PC-3 (cell line): ENCODE measurements around the gene EPHA1. TPM values are rescaled to one million over a fixed set of nuclear protein-coding genes. Genes with fewer than 3 reads are reported as not detected.

ENCODE experiments used
- ATAC-seq: fragments of 200-7000 bp; cut with Tn5 transposase; 2 replicates; pipeline ENCODE4 v1.9.1; 2020; ENCODE audit warnings: mild to moderate bottlenecking, moderate library complexity
- BruUV-seq: library from RNA; stranded (reverse); fragments of 400-500 nt; replicated peaks from 2 replicates; lab custom pipeline; 2021; lab: Mats Ljungman, UMichigan
- CTCF ChIA-PET: fragments of 300-600 bp; sonication (Branson Sonifier 250); formaldehyde crosslinking; loops from one replicate; lab custom pipeline; 2022; ENCODE audit warnings: antibody characterized with exemption; lab: Charles Lee
- POLR2A ChIA-PET: fragments of 300-600 bp; sonication (Branson Sonifier 250); formaldehyde crosslinking; loops from one replicate; lab custom pipeline; 2022; ENCODE audit warnings: antibody characterized with exemption; ENCODE audit not compliant: unreplicated experiment; lab: Charles Lee
- DNase-seq: peaks from one replicate; pipeline ENCODE4 v3.0.0-alpha.2; 2015
- H2AFZ ChIP-seq: fragments of 300-600 bp; sonication (generic); 2 replicates; pipeline ENCODE4 v1.6.0; 2016; ENCODE audit warnings: antibody characterized with exemption, low read length
- H3F3A ChIP-seq: fragments of 300-600 bp; sonication (generic); one replicate; pipeline ENCODE4 v1.6.0; 2017; ENCODE audit warnings: antibody characterized with exemption, low read length, control low read depth, mild to moderate bottlenecking; ENCODE audit not compliant: unreplicated experiment
- H3K27ac ChIP-seq: fragments of 300-600 bp; sonication (generic); 2 replicates; pipeline ENCODE4 v1.5.1; 2016; ENCODE audit warnings: mild to moderate bottlenecking, low read length
- H3K27me3 ChIP-seq: fragments of 300-600 bp; sonication (generic); 2 replicates; pipeline ENCODE4 v1.6.1; 2016; ENCODE audit warnings: low read length, mixed read lengths
- H3K36me3 ChIP-seq: fragments of 300-600 bp; sonication (generic); 2 replicates; pipeline ENCODE4 v1.6.1; 2016; ENCODE audit warnings: low read depth, mixed run types, low read length, mixed read lengths
- H3K4me1 ChIP-seq: fragments of 300-600 bp; sonication (generic); 2 replicates; pipeline ENCODE4 v1.5.1; 2016; ENCODE audit warnings: low read length; ENCODE audit not compliant: insufficient read depth
- H3K4me2 ChIP-seq: fragments of 300-600 bp; sonication (generic); 2 replicates; pipeline ENCODE4 v1.6.0; 2016; ENCODE audit warnings: low read length
- H3K4me3 ChIP-seq: fragments of 300-600 bp; sonication (generic); 2 replicates; pipeline ENCODE4 v1.5.1; 2016; ENCODE audit warnings: mild to moderate bottlenecking, low read length, mixed read lengths
- H3K79me2 ChIP-seq: fragments of 300-600 bp; sonication (generic); 2 replicates; pipeline ENCODE4 v1.6.1; 2017; ENCODE audit warnings: low read length, mixed read lengths
- H3K9ac ChIP-seq: fragments of 300-600 bp; sonication (generic); 2 replicates; pipeline ENCODE4 v1.6.0; 2016; ENCODE audit warnings: mild to moderate bottlenecking, low read length
- H3K9me2 ChIP-seq: fragments of 300-600 bp; sonication (generic); replicated peaks from 2 replicates; pipeline ENCODE4 v1.6.1; 2016; ENCODE audit warnings: mixed run types, low read length, mixed read lengths
- H3K9me3 ChIP-seq: fragments of 300-600 bp; sonication (generic); 2 replicates; pipeline ENCODE4 v1.6.1; 2016; ENCODE audit warnings: low read length, mixed read lengths
- H4K20me1 ChIP-seq: fragments of 300-600 bp; sonication (generic); 2 replicates; pipeline ENCODE4 v1.6.1; 2016; ENCODE audit warnings: low read length, mixed read lengths
- CTCF ChIP-seq: fragments of 300-600 bp; sonication (generic); conservative IDR thresholded peaks from 2 replicates; pipeline ENCODE4 v1.5.1; 2017; ENCODE audit warnings: antibody characterized with exemption, low read depth, mild to moderate bottlenecking, low read length
- EZH2 ChIP-seq: fragments of 300-600 bp; sonication (generic); IDR thresholded peaks from one replicate; pipeline ENCODE4 v1.6.1; 2017; ENCODE audit warnings: antibody characterized with exemption, mild to moderate bottlenecking, low read length; ENCODE audit not compliant: unreplicated experiment
- EZH2phosphoT487 ChIP-seq: fragments of 300-600 bp; sonication (generic); IDR thresholded peaks from 2 replicates; pipeline ENCODE4 v1.6.1; 2018; ENCODE audit warnings: mild to moderate bottlenecking, antibody characterized with exemption, low read length, borderline replicate concordance
- intact Hi-C: fragments of 100-400 bp; cut with micrococcal nuclease; formaldehyde crosslinking; loops from 2 replicates; pipeline ENCODE4 v1.9.0; 2023
- total RNA-seq: library from RNA; depleted of rRNA; stranded (reverse); fragments of >200 nt; gene quantifications from 2 replicates; pipeline ENCODE4 v1.2.3, GENCODE V29; 2014

The EPHA1 gene
- total RNA-seq, 1 experiment from 2014 or later: 46.4 TPM

- no peak for TF ChIP-seq EZH2
- TF ChIP-seq EZH2phosphoT487: no peak
- no peak for TF ChIP-seq CTCF
- no peaks in the 10 kb centered on the region for H3K9me3 ChIP-seq
- H3K9ac ChIP-seq: no peak overlapping the region
- no TSS peak for BruUV-seq
- no peak overlapping the region for H3K4me2 ChIP-seq
- H4K20me1 ChIP-seq: no peaks in the 10 kb centered on the region
- H3K4me3 ChIP-seq: no peak overlapping the region
- ATAC-seq (no peak), DNase-seq (no peak)
- H3K27ac ChIP-seq: no peak overlapping the region
- no peaks in the 10 kb centered on the region for H3K9me2 ChIP-seq
- ChIA-PET CTCF (no interaction called here), POLR2A (no interaction called here)
- intact Hi-C loops: no loop called here
- no peaks in the 10 kb centered on the region for H3F3A ChIP-seq
- H2AFZ ChIP-seq: no peak overlapping the region
- H3K4me1 ChIP-seq: no peaks in the 10 kb centered on the region
- H3K79me2 ChIP-seq: no peaks in the 10 kb centered on the region
- H3K27me3 ChIP-seq: peaks cover 18% of the 10 kb centered on the region; the same call in 1 of the 2 replicates
- H3K36me3 ChIP-seq: no peaks in the 10 kb centered on the region
These were observed 39.8 kb upstream of the EPHA1 start for GRCh38 chr7:143448429-143448828.

GRCh38 chr7:143447466-143447865 is 38.8 kb upstream of the EPHA1 start:
- no TSS peak for BruUV-seq
- H3K9me2 ChIP-seq: no peaks in the 10 kb centered on the region
- intact Hi-C loops: no loop called here
- H3K4me1 ChIP-seq: no peaks in the 10 kb centered on the region
- no peaks in the 10 kb centered on the region for H3K9me3 ChIP-seq
- H3K4me2 ChIP-seq: no peak overlapping the region
- ChIA-PET POLR2A (no interaction called here), CTCF (no interaction called here)
- no peak overlapping the region for H3K9ac ChIP-seq
- no peak overlapping the region for H3K4me3 ChIP-seq
- H3K27ac ChIP-seq: no peak overlapping the region
- H4K20me1 ChIP-seq: no peaks in the 10 kb centered on the region
- ATAC-seq: no peak
- no peaks in the 10 kb centered on the region for H3K36me3 ChIP-seq
- no peaks in the 10 kb centered on the region for H3K79me2 ChIP-seq
- DNase-seq: no peak
- no peak for TF ChIP-seq EZH2
- TF ChIP-seq EZH2phosphoT487: no peak
- TF ChIP-seq CTCF: no peak
- no peaks in the 10 kb centered on the region for H3F3A ChIP-seq
- H3K27me3 ChIP-seq: peaks cover 18% of the 10 kb centered on the region; the same call in 1 of the 2 replicates
- H2AFZ ChIP-seq: no peak overlapping the region

GRCh38 chr7:143444785-143445184 is 36.1 kb upstream of the EPHA1 start:
- Histone ChIP-seq H3K79me2 (no peaks in the 10 kb centered on the region), H3K27ac (no peak overlapping the region), H3K4me2 (no peak overlapping the region), H2AFZ (no peak overlapping the region), H3K4me1 (no peaks in the 10 kb centered on the region), H3K4me3 (no peak overlapping the region), H3K27me3 (peaks cover 18% of the 10 kb centered on the region; the same call in 1 of the 2 replicates), H3F3A (no peaks in the 10 kb centered on the region), H3K9me3 (no peaks in the 10 kb centered on the region), H4K20me1 (no peaks in the 10 kb centered on the region), H3K9ac (no peak overlapping the region), H3K36me3 (no peaks in the 10 kb centered on the region), H3K9me2 (no peaks in the 10 kb centered on the region)
- BruUV-seq: no TSS peak
- CTCF ChIA-PET: no interaction called here
- POLR2A ChIA-PET: no interaction called here
- DNase-seq: no peak
- no peak for ATAC-seq
- intact Hi-C loops: no loop called here
- TF ChIP-seq EZH2 (no peak), CTCF (no peak), EZH2phosphoT487 (no peak)
